GM19467 (cell line): ENCODE data around the gene GAB2.
A peak's percentile ranks its signal among the peaks of the same experiment; 100 is the strongest.

Source experiments
- ATAC-seq: cut with Tn5 transposase; IDR thresholded peaks from one replicate; pipeline ENCODE4 v1.9.1; 2021; ENCODE audit warnings: mild to moderate bottlenecking, moderate library complexity; ENCODE audit not compliant: unreplicated experiment

GAB2 gene

DNA sequence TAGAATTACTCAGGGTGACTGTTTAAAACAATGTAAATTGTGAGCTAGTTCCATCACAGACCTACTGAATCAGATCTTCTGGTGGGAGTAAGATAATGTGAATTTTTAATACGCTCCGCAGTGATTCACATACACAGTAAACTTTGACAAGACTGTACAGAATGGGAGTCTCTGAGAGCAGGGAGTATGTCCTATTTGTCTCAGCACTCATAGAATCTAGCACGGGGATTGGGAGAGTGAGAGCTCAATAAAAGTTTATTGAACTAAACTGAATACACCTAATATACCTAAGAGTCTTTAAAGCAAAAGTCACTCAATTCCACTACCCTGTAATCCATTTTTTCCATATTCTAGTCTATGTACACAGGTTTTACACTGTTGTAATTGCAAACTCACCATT is 11.2 kb upstream of the GAB2 start:
- no peak for ATAC-seq

DNA sequence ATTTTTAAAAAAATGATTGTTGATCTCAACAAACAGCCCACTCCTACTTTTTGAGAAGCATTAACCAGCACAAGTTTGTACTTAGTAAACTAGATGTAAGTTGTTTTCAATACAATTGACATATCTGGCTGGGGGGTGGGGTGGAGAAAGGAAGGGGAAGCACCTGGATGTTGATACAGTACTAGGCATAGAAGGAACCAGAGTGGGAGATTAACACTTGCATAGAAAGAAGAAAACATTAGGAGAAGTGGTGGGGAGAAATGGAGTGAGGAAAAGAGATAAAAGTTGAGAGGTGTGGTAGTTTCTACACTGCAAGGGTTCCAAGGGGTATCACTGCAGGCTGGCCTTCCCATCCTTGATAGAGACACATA is 10.6 kb upstream of the GAB2 start:
- ATAC-seq, result no peak

DNA sequence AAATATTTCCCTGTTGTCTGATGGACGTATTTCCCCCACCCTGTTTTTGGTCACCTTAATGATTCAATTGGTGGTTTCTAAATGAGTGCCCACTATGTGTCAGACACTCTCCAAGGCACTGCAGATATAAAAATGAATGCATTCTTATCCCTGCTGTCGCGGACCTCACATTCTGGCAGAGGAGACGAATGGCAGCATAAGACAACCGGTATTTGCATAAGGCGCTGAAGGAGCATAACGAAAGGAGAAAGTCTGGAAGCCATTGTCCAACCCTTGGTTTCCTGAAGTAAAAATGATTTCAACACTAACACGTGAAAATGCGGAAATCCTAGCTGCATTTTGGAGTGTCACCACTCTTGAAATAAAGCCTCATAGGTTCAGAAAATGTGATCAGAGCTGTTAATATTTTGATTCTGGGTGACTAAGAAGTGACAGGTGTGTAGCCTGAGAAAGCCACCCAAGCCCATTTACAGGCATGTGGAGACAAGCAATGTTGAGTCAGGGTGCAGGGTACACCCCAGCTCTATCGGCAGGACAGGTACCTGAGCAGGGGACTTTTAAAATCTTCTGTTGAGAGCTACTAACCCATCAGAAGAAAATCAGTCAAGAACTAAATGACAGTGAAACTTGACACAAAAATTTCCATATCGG is 10.1 kb upstream of the GAB2 start:
- no peak for ATAC-seq

DNA sequence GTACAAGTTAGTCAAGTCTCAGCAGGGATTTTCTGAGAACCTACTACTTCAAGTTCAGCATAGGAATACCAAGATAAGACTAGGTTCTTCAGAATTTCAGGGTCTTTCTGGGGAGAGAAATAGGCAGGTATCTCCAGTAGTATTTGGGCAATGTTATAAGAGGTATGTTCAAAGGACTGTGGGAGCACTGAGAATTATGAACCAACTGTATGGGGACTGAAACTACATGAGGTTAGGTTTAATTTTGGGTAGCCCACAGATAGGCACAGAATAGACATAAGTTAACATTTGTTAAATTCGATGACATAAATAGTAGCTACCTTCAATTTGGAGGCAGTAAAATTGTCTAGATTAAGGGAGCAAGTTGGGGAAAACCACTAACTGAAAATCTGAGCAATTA is 9.2 kb upstream of the GAB2 start:
- ATAC-seq, result no peak

DNA sequence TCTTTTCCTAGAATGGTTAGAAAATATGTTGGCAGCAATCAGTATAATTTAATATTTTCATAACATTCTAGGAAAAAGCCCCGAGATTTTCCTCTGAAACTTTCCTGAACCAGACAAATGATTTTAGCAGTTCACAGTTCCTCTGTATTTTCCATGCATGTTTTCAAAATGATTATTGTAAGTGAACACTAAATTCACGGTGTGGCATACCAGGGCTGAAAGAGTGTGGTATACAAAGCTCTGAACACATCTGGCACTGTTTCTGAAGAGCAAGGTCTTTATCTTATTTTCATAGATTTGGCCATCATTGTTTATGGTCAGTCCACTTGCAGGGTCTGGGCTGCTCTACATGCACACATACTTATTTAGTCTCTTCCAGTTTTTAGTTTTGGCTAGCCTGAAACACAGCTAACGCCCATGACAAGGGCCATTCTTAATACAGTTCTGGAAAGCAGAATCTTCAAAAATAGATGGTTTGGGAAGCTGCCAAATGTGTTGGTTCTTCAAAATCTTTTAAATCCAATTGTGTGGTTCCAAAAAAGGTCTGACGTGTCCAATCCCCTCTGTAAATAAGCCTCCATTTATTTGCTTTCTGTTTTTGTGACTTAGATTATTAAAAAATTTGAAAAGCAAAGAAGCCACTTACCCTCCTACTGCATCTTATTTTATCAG is 7.9 kb upstream of the GAB2 start:
- no peak for ATAC-seq

DNA sequence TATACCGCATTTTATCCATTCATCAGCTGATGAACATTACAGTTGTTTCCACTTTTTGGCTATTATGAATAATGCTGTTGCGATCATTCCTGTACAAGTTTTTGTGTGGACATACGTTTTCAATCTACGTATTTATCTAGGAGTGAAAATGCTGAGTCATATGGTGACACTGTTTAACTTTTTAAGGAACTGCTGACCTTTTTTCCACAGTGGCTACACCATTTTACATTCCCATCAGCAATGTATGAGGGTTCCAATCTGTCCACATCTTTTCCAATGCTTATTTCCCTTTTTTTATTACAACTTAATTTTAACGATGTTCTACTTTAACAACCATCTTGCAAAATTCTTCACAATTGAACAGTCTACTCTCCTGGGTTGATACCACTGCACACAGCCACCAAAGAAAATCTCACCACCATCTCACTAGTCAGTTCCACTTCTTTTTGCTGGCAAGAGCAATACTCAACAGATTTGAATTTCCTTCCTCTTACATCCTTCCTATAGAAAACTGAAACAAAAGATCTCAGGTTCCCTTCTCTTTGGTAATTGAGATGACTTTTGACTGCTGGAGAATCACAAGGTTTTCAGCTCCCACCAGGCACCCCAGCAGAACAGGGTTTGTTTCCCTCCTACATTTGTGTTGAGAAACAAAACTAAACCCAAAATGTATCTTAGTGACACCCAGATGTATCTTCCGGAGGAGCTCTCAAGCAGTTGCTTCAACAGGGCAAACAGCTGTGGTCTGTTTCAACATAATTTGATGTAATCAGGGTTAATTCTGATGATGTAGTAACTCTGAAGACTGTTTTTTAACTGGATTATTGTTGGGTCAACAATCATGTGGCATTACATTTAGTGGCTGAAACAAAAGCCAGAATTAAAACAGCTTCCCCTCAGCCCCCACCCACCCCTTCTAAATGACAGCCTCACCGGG is 7.0 kb upstream of the GAB2 start:
- ATAC-seq, result peak; percentile 37

DNA sequence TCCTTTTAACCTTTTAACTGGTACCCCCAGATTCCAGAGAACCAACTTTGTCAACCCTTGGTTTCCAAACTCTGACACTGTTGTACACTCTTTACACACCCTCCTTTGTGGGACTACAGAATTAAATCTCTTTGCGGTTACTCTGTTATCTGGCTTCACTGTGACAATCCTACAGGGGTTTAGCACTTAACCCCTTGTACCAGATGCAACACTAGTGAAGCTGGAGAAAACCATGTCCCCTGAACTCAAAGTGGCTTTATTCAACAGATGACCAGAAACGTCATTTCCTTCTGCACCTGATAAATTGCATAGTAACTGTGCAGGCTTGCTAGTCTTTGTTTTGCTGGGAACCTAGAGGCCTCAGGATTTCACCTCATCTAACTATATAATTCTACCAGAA is 5.6 kb upstream of the GAB2 start:
- no peak for ATAC-seq

DNA sequence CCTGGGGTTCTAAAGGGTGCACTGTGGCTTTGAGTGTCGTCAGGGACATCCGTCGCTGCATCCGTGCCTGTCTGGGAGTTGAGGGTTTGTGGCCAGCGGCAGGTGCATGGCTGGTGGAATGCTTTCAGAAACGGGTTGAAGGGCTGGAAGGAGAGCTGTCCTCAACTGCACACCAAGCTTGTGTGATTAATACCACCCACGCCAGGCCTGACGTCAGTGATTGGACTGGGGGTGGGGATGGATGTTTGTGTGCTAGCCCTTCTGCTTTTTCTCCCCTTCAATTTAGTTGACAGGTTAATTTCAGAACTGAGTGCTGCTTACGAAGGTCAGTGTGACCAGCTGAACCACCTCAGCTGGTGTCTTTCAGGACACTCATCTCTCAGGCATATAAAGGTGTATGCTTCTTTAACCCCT is 3.2 kb upstream of the GAB2 start:
- no peak for ATAC-seq

DNA sequence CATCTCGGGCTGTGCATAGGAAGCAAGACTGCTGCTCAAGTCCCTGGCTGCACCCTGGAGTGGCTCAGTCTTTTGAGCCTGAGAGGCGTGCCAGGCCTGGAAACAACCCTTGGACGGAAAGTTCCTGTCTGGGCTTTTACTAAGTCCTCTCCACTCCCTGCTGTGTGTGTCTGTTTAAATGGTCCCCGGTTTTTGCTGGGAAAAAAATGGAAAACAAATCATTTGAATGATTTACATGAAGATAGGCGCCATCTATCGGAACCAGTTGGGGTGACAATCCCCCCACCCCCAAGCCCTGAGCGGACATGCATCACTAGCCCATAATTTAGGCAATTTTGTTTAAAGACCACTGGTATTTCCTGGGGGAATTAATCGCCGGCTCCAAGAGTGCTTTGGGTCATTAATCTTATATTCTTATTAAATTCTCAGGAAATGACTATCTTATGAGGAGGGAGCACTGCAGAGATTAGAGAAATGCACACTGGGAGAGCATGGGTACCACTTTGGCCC is 2.7 kb upstream of the GAB2 start:
- no peak for ATAC-seq

DNA sequence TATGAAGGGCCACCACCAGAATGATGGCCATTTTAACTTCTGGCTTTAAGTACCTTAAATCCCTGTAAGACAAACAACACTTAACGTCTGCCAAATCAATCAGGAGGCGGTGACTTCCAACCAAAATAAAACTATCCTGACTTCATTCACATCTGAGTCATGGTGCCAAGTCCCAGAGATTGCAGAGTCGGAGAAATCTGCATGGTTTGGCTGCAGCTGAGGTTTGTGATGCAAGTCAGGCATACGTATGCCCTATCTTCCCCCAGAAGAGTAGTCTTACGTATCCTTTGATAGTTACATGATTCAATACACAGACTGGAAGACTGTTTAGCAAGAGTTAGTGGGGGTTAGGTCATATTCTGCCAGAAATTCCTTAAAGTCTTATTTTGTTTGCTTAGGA is 1.7 kb upstream of the GAB2 start:
- ATAC-seq, result no peak

DNA sequence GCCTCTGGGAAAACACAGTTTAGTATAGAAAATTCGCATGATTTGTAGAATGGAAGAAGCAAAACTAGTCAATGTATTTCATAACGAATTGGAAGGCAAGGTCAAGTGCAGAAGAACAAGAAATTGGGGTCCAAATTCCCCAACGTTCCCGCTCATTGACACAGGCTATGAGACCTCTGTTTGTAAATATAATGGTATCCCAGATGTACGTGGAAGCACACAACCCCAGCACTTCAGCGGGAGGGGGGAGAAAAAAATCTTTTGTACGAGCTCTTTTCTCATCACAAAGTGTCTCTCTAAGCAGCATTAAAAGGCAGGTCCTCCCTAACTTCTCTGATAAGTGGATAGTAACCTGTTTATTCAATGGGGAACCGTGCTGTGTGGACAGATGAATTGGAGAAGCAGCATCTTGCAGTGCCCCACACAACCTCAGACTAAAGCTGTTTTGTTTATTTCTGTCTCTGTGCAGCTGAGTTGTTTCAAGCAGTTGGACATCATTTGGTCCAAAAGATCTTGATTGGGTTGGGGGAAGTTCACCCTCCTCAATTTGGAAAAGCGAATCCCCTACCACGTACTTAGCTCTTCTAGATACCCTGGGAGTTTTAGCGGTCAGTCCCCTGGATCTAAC is 1.1 kb upstream of the GAB2 start:
- no peak for ATAC-seq

DNA sequence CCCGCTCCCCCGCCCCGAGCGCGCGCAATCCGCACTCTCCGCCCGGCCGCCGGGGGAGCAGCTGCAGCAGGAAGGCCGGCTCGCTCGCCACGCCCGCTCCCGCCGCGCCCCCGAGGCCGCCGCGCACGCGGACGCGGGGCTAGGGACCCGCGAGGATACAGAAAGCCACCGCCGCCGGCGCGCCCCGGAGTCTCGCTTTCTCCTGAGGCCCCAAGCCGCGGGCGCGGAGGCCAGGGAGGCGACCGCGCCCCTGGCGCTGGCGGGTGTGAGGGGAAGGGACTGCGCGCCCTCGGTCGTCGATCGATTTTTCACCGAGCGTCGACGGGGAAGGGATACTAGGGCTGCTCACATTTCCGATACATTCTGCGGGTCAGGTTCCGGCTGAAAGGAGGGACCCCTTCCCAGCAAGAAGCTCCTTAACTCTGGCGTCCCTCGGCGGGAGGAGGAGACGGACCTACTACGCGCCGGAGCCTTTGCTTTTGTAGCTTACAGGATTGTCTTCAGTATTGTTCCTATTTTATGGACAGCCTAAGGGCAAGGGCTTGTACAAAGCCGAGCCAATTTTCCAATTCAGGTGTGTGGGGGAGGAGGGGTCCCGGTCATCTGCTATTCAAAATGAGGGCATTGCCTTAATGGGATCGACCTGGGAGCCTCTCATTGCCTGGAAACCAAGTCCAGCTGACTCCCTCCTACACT is 416 bp upstream of the GAB2 start:
- ATAC-seq, result peak; percentile 61

DNA sequence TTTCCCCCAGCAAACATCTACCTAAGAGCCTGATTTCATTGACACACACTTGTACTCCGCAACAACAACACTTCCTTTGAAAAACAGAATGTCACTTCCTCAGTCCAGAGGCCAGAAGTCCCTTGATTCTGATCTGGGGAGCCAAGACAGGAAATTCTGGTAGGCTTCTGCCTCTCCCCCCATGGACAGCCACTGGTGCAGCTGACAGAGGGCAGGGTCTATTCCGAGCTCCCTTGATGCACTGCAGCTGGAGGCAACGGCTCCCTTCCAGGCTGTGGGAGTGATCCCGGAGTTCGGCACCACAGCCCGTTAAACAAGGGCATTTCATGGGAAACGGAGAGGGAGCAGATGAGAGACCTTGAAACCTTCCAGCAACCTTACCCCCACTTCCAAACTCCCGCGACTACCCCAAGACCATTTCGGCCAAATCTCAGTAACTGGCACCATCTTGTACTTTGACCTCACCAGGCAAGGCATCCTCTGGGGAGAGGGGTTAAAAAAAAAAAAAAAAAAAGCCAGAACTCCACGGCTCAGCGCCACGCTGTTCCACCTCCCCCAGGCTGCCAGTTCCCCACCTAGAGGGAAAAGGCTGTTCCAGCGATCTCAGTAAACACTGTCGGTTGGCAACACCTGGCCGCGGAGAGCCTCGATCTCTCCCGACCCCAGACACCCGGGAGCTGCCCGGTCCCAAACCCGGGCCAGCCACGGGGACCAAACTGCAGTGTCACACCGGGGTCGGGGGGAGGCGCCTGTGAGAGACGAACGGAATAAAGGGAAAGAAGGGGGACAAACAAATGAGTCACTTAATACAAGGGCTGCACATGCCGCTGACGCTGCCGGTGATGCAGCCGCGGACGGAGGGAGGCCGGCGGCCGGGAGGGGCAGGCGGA is 1.1 kb downstream of the GAB2 start:
- peak; percentile 37 for ATAC-seq

DNA sequence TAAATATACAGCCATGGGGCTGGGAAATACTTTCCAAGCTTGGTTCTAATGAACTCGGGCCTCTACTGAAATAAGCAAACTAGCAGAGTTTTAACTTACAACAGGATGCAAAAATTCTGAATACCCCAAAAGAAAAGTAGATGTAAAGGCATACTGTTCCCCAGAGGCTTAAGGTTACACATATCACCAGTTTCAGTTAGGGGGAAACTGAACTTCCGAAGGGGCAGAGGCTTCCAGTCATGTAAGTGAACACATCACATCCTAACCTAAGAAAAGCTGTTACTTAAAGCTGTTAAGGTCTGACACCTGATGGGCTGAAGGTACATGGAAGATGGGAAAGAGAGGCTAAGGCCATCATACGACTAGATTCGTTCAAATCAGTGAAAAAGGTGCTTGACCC is 2.3 kb downstream of the GAB2 start:
- no peak for ATAC-seq

DNA sequence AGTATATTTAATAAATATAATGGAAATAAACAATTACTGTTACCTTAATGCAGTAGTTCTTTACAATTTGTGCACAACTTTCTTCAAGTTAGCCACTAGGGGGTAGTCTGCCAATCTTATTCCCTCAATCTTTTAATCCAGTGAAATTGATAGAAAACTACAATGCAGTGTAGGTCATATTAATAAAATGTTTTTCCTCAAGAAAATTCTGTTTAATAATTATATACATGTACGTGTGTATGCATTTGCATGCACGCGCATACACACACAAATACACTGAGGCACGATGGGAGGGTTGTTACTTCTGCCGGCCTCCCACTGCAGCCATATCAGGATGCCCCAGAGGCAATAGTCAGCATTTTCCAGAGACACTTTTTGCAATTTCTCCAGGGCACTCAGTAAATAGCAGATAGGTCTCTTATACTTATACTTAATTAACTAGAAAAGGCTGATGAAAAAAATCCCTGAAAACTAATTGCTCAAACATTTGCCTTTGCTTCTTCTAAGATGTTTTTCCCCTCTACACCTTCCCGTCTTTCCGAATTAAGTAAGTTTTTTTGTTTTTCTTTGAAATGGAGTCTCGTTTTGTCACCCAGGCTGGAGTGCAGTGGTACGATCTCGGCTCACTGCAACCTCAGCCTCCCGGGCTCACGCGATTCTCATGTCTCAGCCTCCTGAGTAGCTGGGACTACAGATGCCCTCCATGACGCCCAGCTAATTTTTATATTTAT is 3.1 kb downstream of the GAB2 start:
- no peak for ATAC-seq

DNA sequence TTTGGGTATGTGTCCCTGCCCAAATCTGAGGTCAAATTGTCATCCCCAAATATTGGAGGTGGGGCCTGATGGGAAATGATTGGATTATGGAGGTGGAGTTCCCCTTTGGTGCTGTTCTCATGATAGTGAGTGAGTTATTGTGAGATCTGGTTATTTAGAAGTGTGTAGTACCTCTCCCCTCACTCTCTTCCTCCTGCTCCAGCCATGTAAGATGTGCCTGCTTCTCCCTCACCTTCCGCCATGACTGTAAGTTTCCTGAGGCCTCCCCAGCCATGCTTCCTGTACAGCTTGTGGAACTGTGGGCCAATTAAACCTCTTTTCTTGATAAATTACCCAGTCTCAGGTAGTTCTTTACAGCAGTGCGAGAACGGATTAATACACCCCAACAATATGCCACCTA is 9.0 kb downstream of the GAB2 start:
- no peak for ATAC-seq

DNA sequence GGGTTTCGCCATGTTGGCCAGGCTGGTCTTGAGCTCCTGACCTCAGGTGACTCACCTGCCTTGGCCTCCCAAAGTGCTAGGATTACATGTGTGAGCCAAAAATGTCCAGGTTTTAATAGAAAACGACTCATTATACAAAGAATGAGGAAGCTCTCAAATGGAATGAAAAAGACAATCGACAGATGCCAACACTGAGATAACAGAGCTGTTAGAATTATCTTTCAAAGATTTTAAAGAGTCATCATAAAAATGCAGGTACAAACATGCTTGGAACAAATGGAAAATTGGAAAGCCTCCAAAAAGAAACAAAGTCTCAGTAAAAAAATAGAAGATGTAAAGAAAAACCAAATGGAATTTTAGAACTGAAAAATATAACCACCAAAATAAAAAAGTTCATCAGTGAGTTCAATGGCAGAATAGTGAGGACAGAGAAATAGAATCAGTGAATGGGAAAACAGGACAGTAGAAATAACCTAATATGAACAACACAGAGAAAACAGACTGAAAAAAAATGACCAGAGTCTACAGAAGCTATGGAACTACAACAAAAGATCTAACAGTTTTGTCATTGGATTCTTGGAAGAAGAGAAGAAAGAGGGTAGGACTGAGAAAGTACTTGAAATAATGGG is 10.9 kb downstream of the GAB2 start:
- ATAC-seq, result no peak

DNA sequence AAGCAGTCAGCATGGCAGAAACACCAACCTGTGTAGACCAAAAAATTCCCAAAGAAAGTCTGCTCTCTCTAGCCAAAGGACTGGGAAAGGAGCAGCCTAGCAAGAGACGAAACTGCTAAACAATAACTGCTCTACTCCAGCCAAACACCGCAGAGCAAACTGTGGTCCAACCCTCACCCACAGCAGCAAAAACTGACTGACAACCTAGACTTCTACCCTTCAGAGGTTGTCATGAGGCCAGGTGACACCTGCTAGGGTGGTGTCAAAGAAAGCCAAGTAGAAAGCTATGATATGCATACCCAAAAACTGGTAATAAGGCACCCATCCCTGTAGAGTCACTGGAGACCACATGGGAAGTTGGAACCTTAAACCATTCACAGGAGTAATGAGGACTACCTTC is 11.8 kb downstream of the GAB2 start:
- ATAC-seq, result no peak

DNA sequence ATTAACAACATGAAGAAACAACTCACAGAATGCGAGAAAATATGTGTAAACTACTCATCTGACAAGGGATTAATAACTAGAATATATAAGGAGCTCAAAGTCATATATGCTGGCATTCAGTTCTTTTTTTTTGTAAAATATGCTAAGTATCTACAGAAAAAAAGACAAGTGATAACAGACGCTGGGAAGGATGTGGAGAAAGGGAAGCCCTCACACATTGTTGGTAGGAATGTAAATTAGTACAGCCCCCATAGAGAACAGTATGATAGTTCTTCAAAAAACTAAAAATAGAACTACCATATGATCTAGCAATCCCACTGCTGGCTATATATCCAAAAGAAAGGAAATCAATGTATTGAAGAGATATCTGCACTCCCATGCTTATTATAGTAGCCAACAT is 13.8 kb downstream of the GAB2 start:
- ATAC-seq, result no peak
